LHCN-M2 (cell line): ENCODE results near the gene MAN2A1. TPM values are rescaled to one million over a fixed set of nuclear protein-coding genes. Genes with fewer than 3 reads are reported as not detected.

ENCODE experiments used
- DNase-seq: peaks from one replicate; pipeline ENCODE4 v3.0.0-alpha.2; 2012; ENCODE audit warnings: low read depth
- total RNA-seq: library from RNA; depleted of rRNA; stranded (reverse); fragments of >200 nt; gene quantifications from 2 replicates; pipeline ENCODE4 v1.2.3, GENCODE V29; 2014

The MAN2A1 gene
- total RNA-seq, 1 experiment from 2014 or later = 129 TPM

GRCh38 chr5:109681763-109682162, 8.0 kb upstream of the MAN2A1 start:
- DNase-seq = no peak

GRCh38 chr5:109682383-109682782, 7.3 kb upstream of the MAN2A1 start:
- no peak for DNase-seq

- DNase-seq = no peak
Measured at GRCh38 chr5:109685916-109686315, 3.8 kb upstream of the MAN2A1 start.

- DNase-seq = peak; percentile 56
Measured at GRCh38 chr5:109688630-109688969, 1.1 kb upstream of the MAN2A1 start.

GRCh38 chr5:109688970-109689739, 572 bp upstream of the MAN2A1 start:
- DNase-seq = peak; percentile 88

GRCh38 chr5:109690242-109690974, 681 bp downstream of the MAN2A1 start:
- peak; percentile 37 for DNase-seq

GRCh38 chr5:109690975-109691574, 1.3 kb downstream of the MAN2A1 start:
- peak; percentile 87 for DNase-seq

GRCh38 chr5:109691996-109692395, 2.3 kb downstream of the MAN2A1 start:
- peak; percentile 45 for DNase-seq

- no peak for DNase-seq
Measured at GRCh38 chr5:109692852-109693251, 3.1 kb downstream of the MAN2A1 start.

- peak; percentile 56 for DNase-seq
Measured at GRCh38 chr5:109693535-109694400, 4.0 kb downstream of the MAN2A1 start.

GRCh38 chr5:109694451-109694891, 4.7 kb downstream of the MAN2A1 start:
- peak; percentile 53 for DNase-seq

- DNase-seq = no peak
Measured at GRCh38 chr5:109695005-109695926, 5.5 kb downstream of the MAN2A1 start.

- DNase-seq = peak; percentile 83
Measured at GRCh38 chr5:109697339-109697738, 7.6 kb downstream of the MAN2A1 start.

GRCh38 chr5:109700516-109701153, 10.9 kb downstream of the MAN2A1 start:
- DNase-seq = no peak

GRCh38 chr5:109701252-109701651, 11.5 kb downstream of the MAN2A1 start:
- peak; percentile 37 for DNase-seq

- no peak for DNase-seq
Measured at GRCh38 chr5:109701792-109702191, 12.1 kb downstream of the MAN2A1 start.

- no peak for DNase-seq
Measured at GRCh38 chr5:109703166-109703565, 13.4 kb downstream of the MAN2A1 start.

- DNase-seq = no peak
Measured at GRCh38 chr5:109703829-109704228, 14.1 kb downstream of the MAN2A1 start.

- DNase-seq = no peak
Measured at GRCh38 chr5:109704282-109704952, 14.7 kb downstream of the MAN2A1 start.
